ENCODE data around the gene EPAS1. TPM values are rescaled to one million over a fixed set of nuclear protein-coding genes. Genes with fewer than 3 reads are reported as not detected.

EPAS1 gene
- total and polyA plus RNA-seq, 9 of the 15 experiments (the other 6 are each of a cell fraction or from before 2014, with no cell fraction given): 0.25 to 11.2 (median 4.1) TPM

DNA sequence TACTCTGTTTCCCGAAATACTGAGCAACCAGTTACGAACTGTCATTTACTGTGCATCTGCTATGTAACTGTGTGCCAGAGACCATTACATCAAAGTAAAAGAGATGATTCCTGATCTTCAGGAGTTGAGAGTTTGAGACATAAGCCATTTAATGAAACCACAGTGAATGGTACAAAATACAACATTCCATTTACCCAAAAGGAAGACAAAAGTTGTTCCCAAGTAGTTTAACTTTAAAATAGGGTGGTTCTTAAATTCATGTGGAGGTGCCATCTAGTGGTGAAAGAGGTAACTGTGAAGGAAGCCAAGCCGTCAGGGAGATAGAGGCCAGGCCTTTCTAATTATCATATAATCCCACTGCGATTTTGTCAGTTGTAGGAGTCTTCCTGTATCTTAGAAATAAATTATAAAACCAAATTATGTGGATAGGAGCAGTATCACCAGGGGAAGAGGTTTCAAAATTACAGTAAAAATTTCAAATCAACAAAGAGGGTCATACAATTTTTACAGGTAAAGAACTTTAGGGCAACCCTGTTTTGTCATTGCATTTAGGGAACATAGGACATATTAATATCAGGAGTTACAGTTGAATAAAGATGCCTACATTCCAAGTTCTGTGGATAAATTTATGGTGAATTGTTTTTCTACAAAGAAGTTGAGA is 67.7 kb downstream of the EPAS1 start (continued):
- TF ChIP-seq, protein P1, sequence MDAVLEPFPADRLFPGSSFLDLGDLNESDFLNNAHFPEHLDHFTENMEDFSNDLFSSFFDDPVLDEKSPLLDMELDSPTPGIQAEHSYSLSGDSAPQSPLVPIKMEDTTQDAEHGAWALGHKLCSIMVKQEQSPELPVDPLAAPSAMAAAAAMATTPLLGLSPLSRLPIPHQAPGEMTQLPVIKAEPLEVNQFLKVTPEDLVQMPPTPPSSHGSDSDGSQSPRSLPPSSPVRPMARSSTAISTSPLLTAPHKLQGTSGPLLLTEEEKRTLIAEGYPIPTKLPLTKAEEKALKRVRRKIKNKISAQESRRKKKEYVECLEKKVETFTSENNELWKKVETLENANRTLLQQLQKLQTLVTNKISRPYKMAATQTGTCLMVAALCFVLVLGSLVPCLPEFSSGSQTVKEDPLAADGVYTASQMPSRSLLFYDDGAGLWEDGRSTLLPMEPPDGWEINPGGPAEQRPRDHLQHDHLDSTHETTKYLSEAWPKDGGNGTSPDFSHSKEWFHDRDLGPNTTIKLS (IDR thresholded peaks at IDR 0.05; ENCODE audit: borderline replicate concordance, low read depth): no peak
- TF ChIP-seq TARDBP (IDR thresholded peaks at IDR 0.05) (no peak), SOX6 (IDR thresholded peaks at IDR 0.05) (0 out of 2 replicates have a peak, but pooled peaks have one; percentile 23), ZNF445 (CRISPR knock-in tag; IDR thresholded peaks at IDR 0.05; ENCODE audit: low read depth) (0 out of 2 replicates have a peak, but pooled peaks have one; percentile 20), BACH1 (tag; IDR thresholded peaks at IDR 0.05) (no peak), MYBL2 (IDR thresholded peaks at IDR 0.05; ENCODE audit: low read depth) (no peak), MYBL2 (CRISPR knock-in tag; IDR thresholded peaks at IDR 0.05; ENCODE audit: borderline replicate concordance) (no peak), SMAD4 (CRISPR knock-in tag; conservative IDR thresholded peaks at IDR 0.05) (no peak), GATA2 (CRISPR knock-in tag; IDR thresholded peaks at IDR 0.05) (no peak), CBX3 (IDR thresholded peaks at IDR 0.05; ENCODE audit: borderline replicate concordance in 1 of 2, low read length in 2 of 2) (peak in 1 of 2 experiments; percentile 86; a peak in 1 of 3 replicates), HEY1 (CRISPR knock-in tag; IDR thresholded peaks at IDR 0.05; ENCODE audit: borderline replicate concordance) (no peak), CTBP1 (IDR thresholded peaks at IDR 0.05; ENCODE audit: borderline replicate concordance) (no peak), HNRNPL (IDR thresholded peaks at IDR 0.05; ENCODE audit: low read depth, low read length) (no peak)
- TF ChIP-seq, protein P2, sequence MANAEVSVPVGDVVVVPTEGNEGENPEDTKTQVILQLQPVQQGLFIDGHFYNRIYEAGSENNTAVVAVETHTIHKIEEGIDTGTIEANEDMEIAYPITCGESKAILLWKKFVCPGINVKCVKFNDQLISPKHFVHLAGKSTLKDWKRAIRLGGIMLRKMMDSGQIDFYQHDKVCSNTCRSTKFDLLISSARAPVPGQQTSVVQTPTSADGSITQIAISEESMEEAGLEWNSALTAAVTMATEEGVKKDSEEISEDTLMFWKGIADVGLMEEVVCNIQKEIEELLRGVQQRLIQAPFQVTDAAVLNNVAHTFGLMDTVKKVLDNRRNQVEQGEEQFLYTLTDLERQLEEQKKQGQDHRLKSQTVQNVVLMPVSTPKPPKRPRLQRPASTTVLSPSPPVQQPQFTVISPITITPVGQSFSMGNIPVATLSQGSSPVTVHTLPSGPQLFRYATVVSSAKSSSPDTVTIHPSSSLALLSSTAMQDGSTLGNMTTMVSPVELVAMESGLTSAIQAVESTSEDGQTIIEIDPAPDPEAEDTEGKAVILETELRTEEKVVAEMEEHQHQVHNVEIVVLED (CRISPR knock-in tag; IDR thresholded peaks at IDR 0.05): no peak
- TF ChIP-seq, protein P3, sequence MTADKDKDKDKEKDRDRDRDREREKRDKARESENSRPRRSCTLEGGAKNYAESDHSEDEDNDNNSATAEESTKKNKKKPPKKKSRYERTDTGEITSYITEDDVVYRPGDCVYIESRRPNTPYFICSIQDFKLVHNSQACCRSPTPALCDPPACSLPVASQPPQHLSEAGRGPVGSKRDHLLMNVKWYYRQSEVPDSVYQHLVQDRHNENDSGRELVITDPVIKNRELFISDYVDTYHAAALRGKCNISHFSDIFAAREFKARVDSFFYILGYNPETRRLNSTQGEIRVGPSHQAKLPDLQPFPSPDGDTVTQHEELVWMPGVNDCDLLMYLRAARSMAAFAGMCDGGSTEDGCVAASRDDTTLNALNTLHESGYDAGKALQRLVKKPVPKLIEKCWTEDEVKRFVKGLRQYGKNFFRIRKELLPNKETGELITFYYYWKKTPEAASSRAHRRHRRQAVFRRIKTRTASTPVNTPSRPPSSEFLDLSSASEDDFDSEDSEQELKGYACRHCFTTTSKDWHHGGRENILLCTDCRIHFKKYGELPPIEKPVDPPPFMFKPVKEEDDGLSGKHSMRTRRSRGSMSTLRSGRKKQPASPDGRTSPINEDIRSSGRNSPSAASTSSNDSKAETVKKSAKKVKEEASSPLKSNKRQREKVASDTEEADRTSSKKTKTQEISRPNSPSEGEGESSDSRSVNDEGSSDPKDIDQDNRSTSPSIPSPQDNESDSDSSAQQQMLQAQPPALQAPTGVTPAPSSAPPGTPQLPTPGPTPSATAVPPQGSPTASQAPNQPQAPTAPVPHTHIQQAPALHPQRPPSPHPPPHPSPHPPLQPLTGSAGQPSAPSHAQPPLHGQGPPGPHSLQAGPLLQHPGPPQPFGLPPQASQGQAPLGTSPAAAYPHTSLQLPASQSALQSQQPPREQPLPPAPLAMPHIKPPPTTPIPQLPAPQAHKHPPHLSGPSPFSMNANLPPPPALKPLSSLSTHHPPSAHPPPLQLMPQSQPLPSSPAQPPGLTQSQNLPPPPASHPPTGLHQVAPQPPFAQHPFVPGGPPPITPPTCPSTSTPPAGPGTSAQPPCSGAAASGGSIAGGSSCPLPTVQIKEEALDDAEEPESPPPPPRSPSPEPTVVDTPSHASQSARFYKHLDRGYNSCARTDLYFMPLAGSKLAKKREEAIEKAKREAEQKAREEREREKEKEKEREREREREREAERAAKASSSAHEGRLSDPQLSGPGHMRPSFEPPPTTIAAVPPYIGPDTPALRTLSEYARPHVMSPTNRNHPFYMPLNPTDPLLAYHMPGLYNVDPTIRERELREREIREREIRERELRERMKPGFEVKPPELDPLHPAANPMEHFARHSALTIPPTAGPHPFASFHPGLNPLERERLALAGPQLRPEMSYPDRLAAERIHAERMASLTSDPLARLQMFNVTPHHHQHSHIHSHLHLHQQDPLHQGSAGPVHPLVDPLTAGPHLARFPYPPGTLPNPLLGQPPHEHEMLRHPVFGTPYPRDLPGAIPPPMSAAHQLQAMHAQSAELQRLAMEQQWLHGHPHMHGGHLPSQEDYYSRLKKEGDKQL (CRISPR knock-in tag; IDR thresholded peaks at IDR 0.05; ENCODE audit: borderline replicate concordance): no peak
- TF ChIP-seq, protein P4, sequence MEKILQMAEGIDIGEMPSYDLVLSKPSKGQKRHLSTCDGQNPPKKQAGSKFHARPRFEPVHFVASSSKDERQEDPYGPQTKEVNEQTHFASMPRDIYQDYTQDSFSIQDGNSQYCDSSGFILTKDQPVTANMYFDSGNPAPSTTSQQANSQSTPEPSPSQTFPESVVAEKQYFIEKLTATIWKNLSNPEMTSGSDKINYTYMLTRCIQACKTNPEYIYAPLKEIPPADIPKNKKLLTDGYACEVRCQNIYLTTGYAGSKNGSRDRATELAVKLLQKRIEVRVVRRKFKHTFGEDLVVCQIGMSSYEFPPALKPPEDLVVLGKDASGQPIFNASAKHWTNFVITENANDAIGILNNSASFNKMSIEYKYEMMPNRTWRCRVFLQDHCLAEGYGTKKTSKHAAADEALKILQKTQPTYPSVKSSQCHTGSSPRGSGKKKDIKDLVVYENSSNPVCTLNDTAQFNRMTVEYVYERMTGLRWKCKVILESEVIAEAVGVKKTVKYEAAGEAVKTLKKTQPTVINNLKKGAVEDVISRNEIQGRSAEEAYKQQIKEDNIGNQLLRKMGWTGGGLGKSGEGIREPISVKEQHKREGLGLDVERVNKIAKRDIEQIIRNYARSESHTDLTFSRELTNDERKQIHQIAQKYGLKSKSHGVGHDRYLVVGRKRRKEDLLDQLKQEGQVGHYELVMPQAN (IDR thresholded peaks at IDR 0.05; ENCODE audit: borderline replicate concordance): no peak
- TF ChIP-seq, protein P5, sequence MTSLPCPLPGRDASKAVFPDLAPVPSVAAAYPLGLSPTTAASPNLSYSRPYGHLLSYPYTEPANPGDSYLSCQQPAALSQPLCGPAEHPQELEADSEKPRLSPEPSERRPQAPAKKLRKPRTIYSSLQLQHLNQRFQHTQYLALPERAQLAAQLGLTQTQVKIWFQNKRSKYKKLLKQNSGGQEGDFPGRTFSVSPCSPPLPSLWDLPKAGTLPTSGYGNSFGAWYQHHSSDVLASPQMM (CRISPR knock-in tag; IDR thresholded peaks at IDR 0.05): no peak
